GM23248 (cell line): ENCODE data around the gene DES. TPM values are rescaled to one million over a fixed set of nuclear protein-coding genes. Genes with fewer than 3 reads are reported as not detected.

Experiments
- DNase-seq: peaks from one replicate; pipeline ENCODE4 v3.0.0-alpha.2; 2015
- H2AFZ ChIP-seq: fragments of 200-600 bp; sonication (generic); 2 replicates; pipeline ENCODE4 v1.6.1; 2016; ENCODE audit warnings: antibody characterized with exemption
- H3F3A ChIP-seq: fragments of 200-600 bp; sonication (generic); 2 replicates; pipeline ENCODE4 v1.6.1; 2016; ENCODE audit warnings: mild to moderate bottlenecking, antibody characterized with exemption, mixed run types; ENCODE audit not compliant: insufficient read depth
- H3K27ac ChIP-seq: fragments of 200-600 bp; sonication (generic); 2 replicates; pipeline ENCODE4 v1.5.1; 2016; ENCODE audit warnings: mild to moderate bottlenecking
- H3K27me3 ChIP-seq: fragments of 200-600 bp; sonication (generic); replicated peaks from 2 replicates; pipeline ENCODE4 v1.6.1; 2016; ENCODE audit warnings: mild to moderate bottlenecking; ENCODE audit not compliant: insufficient read depth
- H3K36me3 ChIP-seq: fragments of 200-600 bp; sonication (generic); 2 replicates; pipeline ENCODE4 v1.6.1; 2016; ENCODE audit warnings: low read depth, mild to moderate bottlenecking
- H3K4me1 ChIP-seq: fragments of 200-600 bp; sonication (generic); 2 replicates; pipeline ENCODE4 v1.6.1; 2016; ENCODE audit warnings: mild to moderate bottlenecking; ENCODE audit not compliant: insufficient read depth
- H3K4me2 ChIP-seq: fragments of 200-600 bp; sonication (generic); one replicate; pipeline ENCODE4 v1.6.1; 2016; ENCODE audit warnings: mild to moderate bottlenecking; ENCODE audit not compliant: unreplicated experiment
- H3K4me3 ChIP-seq: fragments of 200-600 bp; sonication (generic); 2 replicates; pipeline ENCODE4 v1.5.1; 2016; ENCODE audit warnings: mild to moderate bottlenecking
- H3K79me2 ChIP-seq: fragments of 200-600 bp; sonication (generic); 2 replicates; pipeline ENCODE4 v1.6.1; 2016; ENCODE audit warnings: mild to moderate bottlenecking; ENCODE audit not compliant: insufficient read depth
- H3K9ac ChIP-seq: fragments of 200-600 bp; sonication (generic); 2 replicates; pipeline ENCODE4 v1.6.1; 2016; ENCODE audit warnings: mild to moderate bottlenecking
- H3K9me2 ChIP-seq: fragments of 200-600 bp; sonication (generic); 2 replicates; pipeline ENCODE4 v1.6.1; 2016; ENCODE audit warnings: mixed run types, mild to moderate bottlenecking, moderate library complexity; ENCODE audit not compliant: insufficient read depth
- H3K9me3 ChIP-seq: fragments of 200-600 bp; sonication (generic); one replicate; pipeline ENCODE4 v1.6.1; 2017; ENCODE audit warnings: low read depth
- H4K20me1 ChIP-seq: fragments of 200-600 bp; sonication (generic); 2 replicates; pipeline ENCODE4 v1.6.0; 2016; ENCODE audit not compliant: insufficient read depth
- EZH2 ChIP-seq: fragments of 200-600 bp; sonication (generic); IDR thresholded peaks from 2 replicates; pipeline ENCODE4 v1.6.1; 2018; ENCODE audit warnings: antibody characterized with exemption, mild to moderate bottlenecking; ENCODE audit not compliant: insufficient read depth, poor library complexity, severe bottlenecking
- EZH2phosphoT487 ChIP-seq: fragments of 200-600 bp; sonication (generic); IDR thresholded peaks from 2 replicates; pipeline ENCODE4 v1.6.1; 2018; ENCODE audit warnings: antibody characterized with exemption, moderate library complexity, mild to moderate bottlenecking, low read depth; ENCODE audit not compliant: insufficient read depth
- WGBS, 2 experiments: methylation state at CpG; one replicate each; pipeline ENCODE4 v1.1.6; 2015 to 2017; ENCODE audit warnings: low lambda C conversion rate in 2 of 2, low coverage in 1 of 2; ENCODE audit errors: missing lambda C conversion rate in 2 of 2; 5-methylcytosine and 5-hydroxymethylcytosine counted together
- in situ Hi-C: fragments of 300-500 bp; cut with MboI; formaldehyde crosslinking; loops from 2 replicates; pipeline ENCODE4 v1.15.0; 2020
- polyA plus RNA-seq: library from polyadenylated mRNA; unstranded; fragments of >200 nt; fragmentation: Nextera tagmentation; extraction: Ambion mirVana; gene quantifications from 2 replicates; pipeline ENCODE4 v1.2.1, GENCODE V29; 2016
- total RNA-seq: library from RNA; depleted of rRNA; stranded (reverse); fragments of >200 nt; shearing (Covaris generic); gene quantifications from 2 replicates; pipeline ENCODE4 v1.2.3, GENCODE V29; 2014

DES gene
- total and polyA plus RNA-seq, 2 experiments from 2014 or later = 1.1 to 2.7 TPM

- H2AFZ ChIP-seq = no peak overlapping the region
- no peaks in the 10 kb centered on the region for H3K9me3 ChIP-seq
- H3K27ac ChIP-seq = no peak overlapping the region
- in situ Hi-C loops = no loop called here
- H3K4me3 ChIP-seq = no peak overlapping the region
- DNase-seq = no peak
- H3K36me3 ChIP-seq = no peaks in the 10 kb centered on the region
- no peak overlapping the region for H3K4me2 ChIP-seq
- H3F3A ChIP-seq = 0 out of 2 replicates have a peak, but pooled peaks cover 7% of the 10 kb centered on the region
- H3K4me1 ChIP-seq = no peaks in the 10 kb centered on the region
- H3K9me2 ChIP-seq = no peaks in the 10 kb centered on the region
- no peaks in the 10 kb centered on the region for H4K20me1 ChIP-seq
- H3K9ac ChIP-seq = no peak overlapping the region
- 70 to 87% methylated on average over 4 of the region's 4 CpGs for WGBS, 2 experiments
- TF ChIP-seq EZH2 = no peak
- TF ChIP-seq EZH2phosphoT487 = no peak
- H3K79me2 ChIP-seq = no peaks in the 10 kb centered on the region
- no peaks in the 10 kb centered on the region for H3K27me3 ChIP-seq
These were observed 1.2 kb upstream of the DES start for GRCh38 chr2:219416938-219417337.

- H3K4me1 ChIP-seq = no peaks in the 10 kb centered on the region
- H3K4me3 ChIP-seq = no peak overlapping the region
- no peak for DNase-seq
- no peak overlapping the region for H2AFZ ChIP-seq
- H3K9ac ChIP-seq = no peak overlapping the region
- no peak overlapping the region for H3K4me2 ChIP-seq
- H3K79me2 ChIP-seq = no peaks in the 10 kb centered on the region
- no peak for TF ChIP-seq EZH2phosphoT487
- no peak for TF ChIP-seq EZH2
- WGBS, 2 experiments = 80 to 82% methylated on average over 7 to 9 of the region's 9 CpGs
- H3K36me3 ChIP-seq = no peaks in the 10 kb centered on the region
- in situ Hi-C loops = no loop called here
- 0 out of 2 replicates have a peak, but pooled peaks cover 7% of the 10 kb centered on the region for H3F3A ChIP-seq
- H4K20me1 ChIP-seq = no peaks in the 10 kb centered on the region
- no peaks in the 10 kb centered on the region for H3K9me2 ChIP-seq
- no peaks in the 10 kb centered on the region for H3K9me3 ChIP-seq
- no peak overlapping the region for H3K27ac ChIP-seq
- H3K27me3 ChIP-seq = no peaks in the 10 kb centered on the region
These were observed 803 bp upstream of the DES start for GRCh38 chr2:219417374-219417773.

DNA sequence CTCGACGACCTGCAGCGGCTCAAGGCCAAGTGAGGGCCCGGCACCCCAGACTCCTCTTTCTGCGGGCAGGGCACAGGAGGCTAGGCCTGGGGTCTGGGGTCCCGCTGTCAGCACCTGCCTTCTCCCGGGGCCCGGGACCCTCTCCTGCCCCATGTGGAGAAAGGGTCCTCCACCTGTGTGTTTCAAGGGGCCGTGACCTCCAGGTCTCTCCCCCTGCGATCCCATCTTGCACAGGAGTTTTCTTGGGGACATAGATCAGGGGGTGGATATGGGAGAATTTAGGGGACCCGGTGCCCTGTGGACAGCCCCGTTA is 791 bp downstream of the DES start:
- TF ChIP-seq EZH2 = no peak
- TF ChIP-seq EZH2phosphoT487 = no peak
- no peaks in the 10 kb centered on the region for H3K36me3 ChIP-seq
- in situ Hi-C loops = no loop called here
- H3K4me3 ChIP-seq = no peak overlapping the region
- no peaks in the 10 kb centered on the region for H4K20me1 ChIP-seq
- DNase-seq = no peak
- H3K9ac ChIP-seq = no peak overlapping the region
- no peaks in the 10 kb centered on the region for H3K9me3 ChIP-seq
- H3K79me2 ChIP-seq = no peaks in the 10 kb centered on the region
- H3K27ac ChIP-seq = no peak overlapping the region
- H2AFZ ChIP-seq = peak overlapping the region; percentile 80
- H3K27me3 ChIP-seq = no peaks in the 10 kb centered on the region
- WGBS, 2 experiments = 52 to 61% methylated on average over 7 to 11 of the region's 12 CpGs
- no peaks in the 10 kb centered on the region for H3K4me1 ChIP-seq
- no peaks in the 10 kb centered on the region for H3K9me2 ChIP-seq
- H3K4me2 ChIP-seq = no peak overlapping the region
- 0 out of 2 replicates have a peak, but pooled peaks cover 7% of the 10 kb centered on the region for H3F3A ChIP-seq

DNA sequence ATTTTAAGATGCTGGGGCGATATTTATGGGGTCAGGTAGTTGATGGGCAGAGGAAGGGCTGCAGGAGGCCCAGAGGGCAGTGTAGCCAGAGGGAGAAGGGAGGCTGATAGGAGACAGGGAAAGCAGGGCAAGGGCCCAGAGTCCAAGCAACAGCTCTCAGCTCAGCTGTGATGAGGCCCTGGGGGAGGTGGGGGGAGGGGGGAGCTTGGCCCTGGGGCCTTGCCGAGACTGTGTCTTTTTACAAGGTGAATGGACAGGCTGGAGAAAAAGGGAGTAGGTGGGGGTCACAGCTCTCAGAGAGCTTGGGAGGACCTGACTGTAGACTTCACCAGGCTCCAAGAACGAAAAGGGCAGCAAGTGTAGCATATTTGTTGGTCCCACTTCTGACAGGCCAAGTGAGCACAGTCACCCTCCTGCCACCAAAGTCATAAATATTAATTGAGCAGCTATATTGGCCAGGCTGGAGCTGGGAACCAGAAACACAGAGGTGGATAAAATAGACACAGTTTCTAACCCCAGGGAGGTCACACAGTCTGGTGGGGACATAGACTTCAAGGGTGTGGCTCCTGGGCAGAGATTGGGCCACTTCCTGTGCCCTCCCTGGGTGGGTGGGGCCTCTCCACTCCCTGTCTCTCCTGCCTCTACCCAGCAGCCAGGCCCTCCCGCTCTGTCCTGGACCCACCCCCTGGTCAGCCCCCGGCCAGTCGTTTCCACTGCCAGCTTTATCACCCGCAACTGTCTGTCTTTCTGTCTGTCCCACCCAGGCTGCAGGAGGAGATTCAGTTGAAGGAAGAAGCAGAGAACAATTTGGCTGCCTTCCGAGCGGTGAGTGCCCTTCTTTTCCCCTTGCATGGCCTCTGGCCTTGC is 1.4 kb downstream of the DES start:
- H3K4me1 ChIP-seq = no peaks in the 10 kb centered on the region
- no peaks in the 10 kb centered on the region for H3K79me2 ChIP-seq
- 0 out of 2 replicates have a peak, but pooled peaks cover 7% of the 10 kb centered on the region for H3F3A ChIP-seq
- no peaks in the 10 kb centered on the region for H3K9me3 ChIP-seq
- no peaks in the 10 kb centered on the region for H3K27me3 ChIP-seq
- H2AFZ ChIP-seq = no peak overlapping the region
- H3K27ac ChIP-seq = no peak overlapping the region
- no peaks in the 10 kb centered on the region for H3K36me3 ChIP-seq
- H4K20me1 ChIP-seq = no peaks in the 10 kb centered on the region
- no peak overlapping the region for H3K4me2 ChIP-seq
- H3K4me3 ChIP-seq = no peak overlapping the region
- no peak for TF ChIP-seq EZH2
- no peak for TF ChIP-seq EZH2phosphoT487
- DNase-seq = no peak
- 67 to 83% methylated on average over 6 to 9 of the region's 9 CpGs for WGBS, 2 experiments
- in situ Hi-C loops = no loop called here
- no peaks in the 10 kb centered on the region for H3K9me2 ChIP-seq
- H3K9ac ChIP-seq = no peak overlapping the region
